ENCODE results near the gene SLC25A6. TPM values are rescaled to one million over a fixed set of nuclear protein-coding genes. Genes with fewer than 3 reads are reported as not detected.
A peak's percentile ranks its signal among the peaks of the same experiment; 100 is the strongest.

The SLC25A6 gene
- total RNA-seq, 5 donors from 2014 or later (not counting 1 experiment from before 2014, with no cell fraction given) = 293 to 355 (median 334) TPM

GRCh38 chrX:1392376-1393068 is 609 bp upstream of the SLC25A6 start:
- H3K27me3 ChIP-seq (replicated peaks in 1 of 2; ENCODE audit: control insufficient read depth in 2 of 2, extremely low read depth in 1 of 2, insufficient read depth in 2 of 2, low read length in 1 of 2) = no peaks in the 10 kb centered on the region
- Mint-ChIP-seq H3K36me3 (peaks cover 26% of the 10 kb centered on the region), H3K4me3 (peak overlapping the region; percentile 90 to 92 (median 91)), H3K4me1 (peaks cover 45 to 58% (median 56%) of the 10 kb centered on the region in 3 donors), H3K9me3 (no peaks in the 10 kb centered on the region), H3K27ac (peak overlapping the region; percentile 80 to 93), H3K27me3 (no peaks in the 10 kb centered on the region)
- POLR2A ChIA-PET = no interaction called here
- peak overlapping the region; percentile 61 to 72 for H3K4me3 ChIP-seq (ENCODE audit: control insufficient read depth in 1 of 2, extremely low read depth in 1 of 2, low read length in 1 of 2)
- under 1% methylated on average over 43 of the region's 76 CpGs for WGBS (ENCODE audit: insufficient coverage)
- CTCF ChIA-PET = no interaction called here
- H3K9me3 ChIP-seq = no peaks in the 10 kb centered on the region
- DNase-seq (peak in 4 of 35 experiments; percentile 28 to 40 (median 30)), ATAC-seq (replicated peaks in 1 of 4) (peak; percentile 23 to 36 (median 32))
- peak overlapping the region; percentile 76 for H3K27ac ChIP-seq (ENCODE audit: low read length)
- H3K36me3 ChIP-seq (ENCODE audit: control insufficient read depth in 2 of 2, extremely low read depth in 1 of 2, insufficient read depth in 1 of 2, low read length in 1 of 2) = peaks cover 14 to 37% of the 10 kb centered on the region in 2 donors
- H3K4me1 ChIP-seq (ENCODE audit: control insufficient read depth in 1 of 2, extremely low read depth in 1 of 2, insufficient read depth in 2 of 2, low read length in 2 of 2) = peaks cover 18 to 46% of the 10 kb centered on the region in 2 experiments

GRCh38 chrX:1391370-1391706 is 575 bp downstream of the SLC25A6 start:
- 0% methylated on average over 18 of the region's 19 CpGs for WGBS (ENCODE audit: insufficient coverage)
- peaks cover 32% of the 10 kb centered on the region for H3K36me3 Mint-ChIP-seq
- no peaks in the 10 kb centered on the region for H3K9me3 Mint-ChIP-seq
- Histone ChIP-seq H3K4me1 (ENCODE audit: control insufficient read depth in 1 of 2, extremely low read depth in 1 of 2, insufficient read depth in 2 of 2, low read length in 2 of 2) (peaks cover 18 to 51% of the 10 kb centered on the region in 2 experiments), H3K9me3 (no peaks in the 10 kb centered on the region), H3K36me3 (ENCODE audit: control insufficient read depth in 2 of 2, extremely low read depth in 1 of 2, insufficient read depth in 1 of 2, low read length in 1 of 2) (peaks cover 25 to 49% of the 10 kb centered on the region in 2 donors), H3K4me3 (ENCODE audit: control insufficient read depth in 1 of 2, extremely low read depth in 1 of 2, low read length in 1 of 2) (peak overlapping the region; percentile 97 to 100), H3K27ac (ENCODE audit: low read length) (peak overlapping the region; percentile 68), H3K27me3 (replicated peaks in 1 of 2; ENCODE audit: control insufficient read depth in 2 of 2, extremely low read depth in 1 of 2, insufficient read depth in 2 of 2, low read length in 1 of 2) (no peaks in the 10 kb centered on the region)
- CTCF ChIA-PET = no interaction called here
- H3K27me3 Mint-ChIP-seq = no peaks in the 10 kb centered on the region
- peak overlapping the region; percentile 71 to 92 for H3K27ac Mint-ChIP-seq
- ATAC-seq (replicated peaks in 1 of 4) (no peak), DNase-seq (peak in 9 of 35 experiments; percentile 74 to 94 (median 85))
- POLR2A ChIA-PET = no interaction called here
- H3K4me3 Mint-ChIP-seq = peak overlapping the region; percentile 90 to 92 (median 91)
- H3K4me1 Mint-ChIP-seq = peaks cover 47 to 59% (median 56%) of the 10 kb centered on the region in 3 donors

DNA sequence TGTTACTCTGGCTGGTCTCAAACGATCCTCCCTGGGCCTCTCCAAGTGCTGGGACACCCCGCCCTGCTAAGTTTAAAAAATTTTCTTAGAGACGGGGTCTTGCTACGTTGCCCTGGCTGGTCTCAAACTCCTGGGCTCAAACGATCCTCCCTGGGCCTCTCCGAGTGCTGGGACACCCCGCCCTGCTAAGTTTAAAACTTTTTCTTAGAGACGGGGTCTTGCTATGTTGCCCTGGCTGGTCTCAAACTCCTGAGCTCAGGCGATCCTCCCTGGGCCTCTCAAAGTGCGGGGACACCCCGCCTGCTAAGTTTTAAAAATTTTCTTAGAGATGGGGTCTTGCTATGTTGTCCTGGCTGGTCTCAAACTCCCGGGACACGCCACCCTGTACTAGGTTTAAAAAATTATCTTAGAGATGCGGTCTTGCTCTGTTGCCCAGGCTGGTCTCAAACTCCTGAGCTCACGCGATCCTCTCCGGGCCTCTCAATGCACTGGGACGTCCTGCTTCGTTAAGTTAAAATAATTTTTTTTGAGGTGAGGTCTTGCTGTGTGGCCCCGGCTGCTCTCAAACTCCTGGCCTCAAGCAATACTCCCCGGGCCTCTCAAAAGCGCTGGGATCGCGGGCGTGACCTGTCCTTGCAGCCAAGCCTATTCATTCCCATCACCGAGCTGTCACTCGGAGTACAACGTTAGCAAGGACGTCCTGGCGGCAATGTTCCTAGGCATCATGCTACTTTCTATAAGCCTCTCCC is 1.1 kb downstream of the SLC25A6 start:
- peak overlapping the region; percentile 90 to 92 (median 91) for H3K4me3 Mint-ChIP-seq
- H3K36me3 ChIP-seq (ENCODE audit: control insufficient read depth in 2 of 2, extremely low read depth in 1 of 2, insufficient read depth in 1 of 2, low read length in 1 of 2) = peaks cover 31 to 50% of the 10 kb centered on the region in 2 donors
- 49% methylated on average over 19 of the region's 30 CpGs for WGBS (ENCODE audit: insufficient coverage)
- peaks cover 46 to 55% (median 53%) of the 10 kb centered on the region in 3 donors for H3K4me1 Mint-ChIP-seq
- POLR2A ChIA-PET = no interaction called here
- peaks cover 31% of the 10 kb centered on the region for H3K36me3 Mint-ChIP-seq
- H3K27ac Mint-ChIP-seq = peak overlapping the region; percentile 71 to 92
- no peaks in the 10 kb centered on the region for H3K9me3 Mint-ChIP-seq
- H3K27me3 Mint-ChIP-seq = no peaks in the 10 kb centered on the region
- peak in 3 of 35 experiments; percentile 0 to 10 (median 7) for DNase-seq
- H3K4me1 ChIP-seq (ENCODE audit: control insufficient read depth in 1 of 2, extremely low read depth in 1 of 2, insufficient read depth in 2 of 2, low read length in 2 of 2) = peaks cover 18 to 51% of the 10 kb centered on the region in 2 experiments
- H3K27ac ChIP-seq (ENCODE audit: low read length) = peak overlapping the region; percentile 68
- H3K9me3 ChIP-seq = no peaks in the 10 kb centered on the region
- CTCF ChIA-PET = no interaction called here
- no peak for ATAC-seq (replicated peaks in 1 of 4)
- no peaks in the 10 kb centered on the region for H3K27me3 ChIP-seq (replicated peaks in 1 of 2; ENCODE audit: control insufficient read depth in 2 of 2, extremely low read depth in 1 of 2, insufficient read depth in 2 of 2, low read length in 1 of 2)
- H3K4me3 ChIP-seq (ENCODE audit: control insufficient read depth in 1 of 2, extremely low read depth in 1 of 2, low read length in 1 of 2) = peak overlapping the region; percentile 97 to 100

DNA sequence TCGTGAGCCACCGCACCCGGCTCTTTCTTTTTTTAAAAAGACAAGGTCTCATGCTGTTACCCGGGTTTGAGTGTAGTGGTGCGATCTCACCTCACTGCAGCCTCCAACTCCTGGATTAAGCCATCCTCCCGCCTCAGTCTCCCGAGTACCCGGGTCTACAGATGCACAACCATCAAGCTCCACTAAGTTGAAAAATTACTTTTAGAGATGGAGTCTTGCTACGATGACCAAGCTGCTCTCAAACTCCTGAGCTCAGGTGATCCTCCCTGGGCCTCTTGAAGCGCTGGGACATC is 2.0 kb downstream of the SLC25A6 start:
- H3K9me3 Mint-ChIP-seq = no peaks in the 10 kb centered on the region
- peaks cover 37% of the 10 kb centered on the region for H3K36me3 Mint-ChIP-seq
- Histone ChIP-seq H3K4me1 (ENCODE audit: control insufficient read depth in 1 of 2, extremely low read depth in 1 of 2, insufficient read depth in 2 of 2, low read length in 2 of 2) (peaks cover 18 to 46% of the 10 kb centered on the region in 2 experiments), H3K36me3 (ENCODE audit: control insufficient read depth in 2 of 2, extremely low read depth in 1 of 2, insufficient read depth in 1 of 2, low read length in 1 of 2) (peaks cover 36 to 57% of the 10 kb centered on the region in 2 donors), H3K27ac (ENCODE audit: low read length) (no peak overlapping the region), H3K9me3 (no peaks in the 10 kb centered on the region), H3K4me3 (ENCODE audit: control insufficient read depth in 1 of 2, extremely low read depth in 1 of 2, low read length in 1 of 2) (no peak overlapping the region), H3K27me3 (replicated peaks in 1 of 2; ENCODE audit: control insufficient read depth in 2 of 2, extremely low read depth in 1 of 2, insufficient read depth in 2 of 2, low read length in 1 of 2) (no peaks in the 10 kb centered on the region)
- ATAC-seq (replicated peaks in 1 of 4) (no peak), DNase-seq (peak in 2 of 35 experiments; percentile 0 to 14)
- WGBS (ENCODE audit: insufficient coverage) = 79% methylated on average over 4 of the region's 10 CpGs
- H3K4me1 Mint-ChIP-seq = peaks cover 42 to 49% (median 45%) of the 10 kb centered on the region in 3 donors
- ChIA-PET POLR2A (no interaction called here), CTCF (no interaction called here)
- no peaks in the 10 kb centered on the region for H3K27me3 Mint-ChIP-seq
- H3K27ac Mint-ChIP-seq = no peak overlapping the region
- peak overlapping the region in 1 of 3 donors; percentile 92 for H3K4me3 Mint-ChIP-seq

- H3K9me3 ChIP-seq = no peaks in the 10 kb centered on the region
- H3K9me3 Mint-ChIP-seq = no peaks in the 10 kb centered on the region
- WGBS (ENCODE audit: insufficient coverage) = 93% methylated on average over 44 of the region's 51 CpGs
- H3K27ac Mint-ChIP-seq = peak overlapping the region in 1 of 2 donors; percentile 16
- no peaks in the 10 kb centered on the region for H3K27me3 Mint-ChIP-seq
- peaks cover 18 to 46% of the 10 kb centered on the region in 2 experiments for H3K4me1 ChIP-seq (ENCODE audit: control insufficient read depth in 1 of 2, extremely low read depth in 1 of 2, insufficient read depth in 2 of 2, low read length in 2 of 2)
- DNase-seq = peak in 3 of 35 experiments; percentile 1 to 20 (median 6)
- peaks cover 36 to 62% of the 10 kb centered on the region in 2 donors for H3K36me3 ChIP-seq (ENCODE audit: control insufficient read depth in 2 of 2, extremely low read depth in 1 of 2, insufficient read depth in 1 of 2, low read length in 1 of 2)
- H3K4me3 ChIP-seq (ENCODE audit: control insufficient read depth in 1 of 2, extremely low read depth in 1 of 2, low read length in 1 of 2) = no peak overlapping the region
- ChIA-PET POLR2A (no interaction called here), CTCF (no interaction called here)
- H3K27ac ChIP-seq (ENCODE audit: low read length) = no peak overlapping the region
- peak overlapping the region in 2 of 3 donors; percentile 28 to 92 for H3K4me3 Mint-ChIP-seq
- H3K4me1 Mint-ChIP-seq = peaks cover 38 to 47% (median 41%) of the 10 kb centered on the region in 3 donors
- peaks cover 42% of the 10 kb centered on the region for H3K36me3 Mint-ChIP-seq
- no peak for ATAC-seq (replicated peaks in 1 of 4)
- H3K27me3 ChIP-seq (replicated peaks in 1 of 2; ENCODE audit: control insufficient read depth in 2 of 2, extremely low read depth in 1 of 2, insufficient read depth in 2 of 2, low read length in 1 of 2) = no peaks in the 10 kb centered on the region
Measured at GRCh38 chrX:1389181-1389992, 2.5 kb downstream of the SLC25A6 start.

- peaks cover 18 to 42% of the 10 kb centered on the region in 2 experiments for H3K4me1 ChIP-seq (ENCODE audit: control insufficient read depth in 1 of 2, extremely low read depth in 1 of 2, insufficient read depth in 2 of 2, low read length in 2 of 2)
- peak overlapping the region in 1 of 2 donors; percentile 55 for H3K27ac Mint-ChIP-seq
- H3K36me3 ChIP-seq (ENCODE audit: control insufficient read depth in 2 of 2, extremely low read depth in 1 of 2, insufficient read depth in 1 of 2, low read length in 1 of 2) = peaks cover 36 to 63% of the 10 kb centered on the region in 2 donors
- peaks cover 47% of the 10 kb centered on the region for H3K36me3 Mint-ChIP-seq
- WGBS (ENCODE audit: insufficient coverage) = 97% methylated on average over 4 of the region's 4 CpGs
- no peaks in the 10 kb centered on the region for H3K9me3 Mint-ChIP-seq
- ChIA-PET CTCF (no interaction called here), POLR2A (no interaction called here)
- no peak overlapping the region for H3K4me3 ChIP-seq (ENCODE audit: control insufficient read depth in 1 of 2, extremely low read depth in 1 of 2, low read length in 1 of 2)
- no peaks in the 10 kb centered on the region for H3K9me3 ChIP-seq
- H3K4me1 Mint-ChIP-seq = peaks cover 33 to 44% (median 36%) of the 10 kb centered on the region in 3 donors
- H3K27me3 Mint-ChIP-seq = no peaks in the 10 kb centered on the region
- no peak for ATAC-seq (replicated peaks in 1 of 4)
- no peak overlapping the region for H3K27ac ChIP-seq (ENCODE audit: low read length)
- peak in 3 of 35 experiments; percentile 0 to 13 (median 10) for DNase-seq
- peak overlapping the region in 2 of 3 donors; percentile 28 to 63 for H3K4me3 Mint-ChIP-seq
- no peaks in the 10 kb centered on the region for H3K27me3 ChIP-seq (replicated peaks in 1 of 2; ENCODE audit: control insufficient read depth in 2 of 2, extremely low read depth in 1 of 2, insufficient read depth in 2 of 2, low read length in 1 of 2)
Measured at GRCh38 chrX:1388651-1389050, 3.3 kb downstream of the SLC25A6 start.
